ENCODE measurements around the gene TMEM266. TPM values are rescaled to one million over a fixed set of nuclear protein-coding genes. Genes with fewer than 3 reads are reported as not detected.
A peak's percentile ranks its signal among the peaks of the same experiment; 100 is the strongest.

The TMEM266 gene
- polyA plus RNA-seq, 3 donors: not detected

DNA sequence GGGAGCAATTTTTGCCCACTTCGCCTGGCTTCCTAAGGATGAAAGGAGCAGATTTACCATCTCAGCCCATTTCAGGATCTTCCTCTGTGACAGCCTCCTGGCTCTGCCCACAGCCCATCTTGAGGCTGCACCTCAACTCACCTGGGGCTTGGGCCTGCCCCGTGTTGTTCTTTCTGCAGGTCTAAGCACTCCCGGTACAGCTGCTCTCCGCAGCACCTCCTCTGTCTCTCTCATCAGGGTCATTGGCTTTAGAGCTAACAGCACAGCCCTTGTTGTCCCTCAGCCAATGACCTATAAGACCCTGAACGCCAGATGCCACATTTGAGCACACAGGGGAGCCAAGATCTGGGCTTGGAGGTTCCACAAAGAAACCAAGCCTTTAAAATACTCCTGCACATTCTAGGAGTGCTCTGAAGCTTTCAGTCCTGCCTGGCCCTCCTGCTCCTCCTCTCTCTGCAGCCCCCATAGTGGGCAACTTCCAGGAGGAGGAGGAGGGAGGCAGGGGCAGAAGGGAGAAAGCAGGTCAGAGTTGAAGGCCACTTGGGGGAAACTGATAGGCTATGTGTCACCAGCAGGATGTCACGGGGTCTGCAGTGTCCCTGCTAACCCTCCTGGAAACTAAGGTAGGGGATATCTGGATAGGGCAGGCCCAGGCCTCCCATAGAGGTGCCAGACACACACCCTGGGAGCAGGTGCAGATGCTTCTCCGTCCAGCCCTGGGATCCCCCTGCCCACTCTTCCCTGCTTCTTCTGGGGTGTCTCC is 135.9 kb downstream of the TMEM266 start:
- no peaks in the 10 kb centered on the region for H3K36me3 ChIP-seq (replicated peaks in 1 of 2; ENCODE audit: control insufficient read depth in 1 of 2, insufficient read depth in 2 of 2, low read length in 2 of 2)
- Mint-ChIP-seq H3K27me3 (ENCODE audit: low read depth in 3 of 3) (peaks cover 29 to 33% (median 33%) of the 10 kb centered on the region in 3 donors), H3K36me3 (peaks cover 0 to 3% of the 10 kb centered on the region in 2 donors), H3K27ac (no peak overlapping the region), H3K9me3 (no peaks in the 10 kb centered on the region), H3K4me1 (peaks cover 23% of the 10 kb centered on the region), H3K4me3 (no peak overlapping the region)
- H3K27me3 ChIP-seq (ENCODE audit: control insufficient read depth in 2 of 2, insufficient read depth in 2 of 2, low read length in 2 of 2): peaks cover 4 to 23% of the 10 kb centered on the region in 2 donors
- H3K4me2 ChIP-seq (replicated peaks; ENCODE audit: extremely low read depth, low read length, poor library complexity, severe bottlenecking): no peak overlapping the region
- H3K27ac ChIP-seq (ENCODE audit: low read depth in 1 of 2, low read length in 2 of 2): no peak overlapping the region
- no peak overlapping the region for H3K9ac ChIP-seq (ENCODE audit: insufficient read depth, low read length, poor library complexity, severe bottlenecking)
- no peak overlapping the region for H3K4me3 ChIP-seq (replicated peaks in 1 of 3; ENCODE audit: low read depth in 2 of 3, low read length in 3 of 3)
- H4K20me1 ChIP-seq (ENCODE audit: insufficient read depth, low read length): no peaks in the 10 kb centered on the region
- H3K4me1 ChIP-seq (ENCODE audit: control insufficient read depth in 1 of 2, insufficient read depth in 2 of 2, low read length in 2 of 2): peaks cover 11 to 14% of the 10 kb centered on the region in 2 donors
- WGBS (ENCODE audit: insufficient coverage): 91% methylated on average over 7 of the region's 7 CpGs
- intact Hi-C loops (cut with micrococcal nuclease): no loop called here
- H2AFZ ChIP-seq (ENCODE audit: insufficient read depth, low read depth, low read length, poor library complexity, severe bottlenecking): no peak overlapping the region
- no peaks in the 10 kb centered on the region for H3K79me2 ChIP-seq (ENCODE audit: insufficient read depth, low read length)
- TF ChIP-seq, protein P1, sequence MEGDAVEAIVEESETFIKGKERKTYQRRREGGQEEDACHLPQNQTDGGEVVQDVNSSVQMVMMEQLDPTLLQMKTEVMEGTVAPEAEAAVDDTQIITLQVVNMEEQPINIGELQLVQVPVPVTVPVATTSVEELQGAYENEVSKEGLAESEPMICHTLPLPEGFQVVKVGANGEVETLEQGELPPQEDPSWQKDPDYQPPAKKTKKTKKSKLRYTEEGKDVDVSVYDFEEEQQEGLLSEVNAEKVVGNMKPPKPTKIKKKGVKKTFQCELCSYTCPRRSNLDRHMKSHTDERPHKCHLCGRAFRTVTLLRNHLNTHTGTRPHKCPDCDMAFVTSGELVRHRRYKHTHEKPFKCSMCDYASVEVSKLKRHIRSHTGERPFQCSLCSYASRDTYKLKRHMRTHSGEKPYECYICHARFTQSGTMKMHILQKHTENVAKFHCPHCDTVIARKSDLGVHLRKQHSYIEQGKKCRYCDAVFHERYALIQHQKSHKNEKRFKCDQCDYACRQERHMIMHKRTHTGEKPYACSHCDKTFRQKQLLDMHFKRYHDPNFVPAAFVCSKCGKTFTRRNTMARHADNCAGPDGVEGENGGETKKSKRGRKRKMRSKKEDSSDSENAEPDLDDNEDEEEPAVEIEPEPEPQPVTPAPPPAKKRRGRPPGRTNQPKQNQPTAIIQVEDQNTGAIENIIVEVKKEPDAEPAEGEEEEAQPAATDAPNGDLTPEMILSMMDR (IDR thresholded peaks at IDR 0.05): no peak
- no peak for DNase-seq
- H3K9me3 ChIP-seq (replicated peaks in 1 of 2; ENCODE audit: control insufficient read depth in 1 of 2, insufficient read depth in 1 of 2, low read length in 2 of 2): no peaks in the 10 kb centered on the region

DNA sequence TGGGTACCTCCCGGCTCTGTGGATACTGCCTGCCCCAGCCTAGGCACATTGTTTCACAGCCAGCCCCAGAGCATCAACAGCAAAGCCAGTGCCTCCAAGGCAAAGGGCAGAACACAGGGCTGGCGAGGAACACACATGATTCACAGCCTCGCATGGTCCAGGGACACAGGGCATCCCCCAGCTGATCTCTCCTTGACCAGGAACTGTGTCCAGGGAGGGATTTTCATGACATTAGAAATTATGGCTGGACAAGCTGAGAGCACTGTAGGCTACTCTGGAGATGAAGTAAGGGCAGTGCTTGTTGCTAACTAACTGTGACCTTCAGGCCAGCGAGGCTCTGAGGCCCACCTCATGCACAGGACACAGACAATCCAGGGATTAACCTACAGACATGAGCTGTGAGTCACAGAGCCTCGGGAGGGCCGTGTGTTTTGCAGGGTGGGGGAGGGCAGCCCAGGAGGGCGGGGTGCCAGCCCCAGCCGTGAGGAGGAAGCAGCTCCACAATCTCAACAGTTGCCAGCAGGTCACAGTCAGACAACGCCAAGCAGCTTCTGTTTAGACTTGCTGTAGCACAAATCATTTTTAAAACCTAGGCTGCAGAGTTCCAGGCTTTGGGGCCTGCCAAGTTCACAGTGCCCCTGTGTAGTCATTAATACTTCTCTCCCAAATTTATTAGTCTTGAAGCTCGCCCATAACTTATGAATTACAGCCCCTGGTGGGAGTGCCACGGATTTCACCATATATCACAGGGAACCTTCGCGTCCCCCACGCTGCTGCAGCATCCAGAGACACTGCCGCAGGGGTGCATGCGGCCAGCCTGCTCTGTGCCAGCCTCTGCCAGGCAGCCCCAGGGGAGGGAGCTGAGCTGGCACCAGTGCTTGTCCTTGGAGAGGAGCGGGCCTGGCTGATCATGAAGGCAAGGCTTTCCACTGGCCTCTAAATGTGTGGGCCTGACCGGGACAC is 136.8 kb downstream of the TMEM266 start:
- no peaks in the 10 kb centered on the region for H4K20me1 ChIP-seq (ENCODE audit: insufficient read depth, low read length)
- no peaks in the 10 kb centered on the region for H3K36me3 ChIP-seq (replicated peaks in 1 of 2; ENCODE audit: control insufficient read depth in 1 of 2, insufficient read depth in 2 of 2, low read length in 2 of 2)
- no peak overlapping the region for H3K27ac ChIP-seq (ENCODE audit: low read depth in 1 of 2, low read length in 2 of 2)
- 63% methylated on average over 13 of the region's 18 CpGs for WGBS (ENCODE audit: insufficient coverage)
- TF ChIP-seq, protein P1 (IDR thresholded peaks at IDR 0.05): no peak
- no peak overlapping the region for H3K4me3 ChIP-seq (replicated peaks in 1 of 3; ENCODE audit: low read depth in 2 of 3, low read length in 3 of 3)
- H3K4me2 ChIP-seq (replicated peaks; ENCODE audit: extremely low read depth, low read length, poor library complexity, severe bottlenecking): no peak overlapping the region
- peaks cover under 1 to 14% of the 10 kb centered on the region in 2 donors for H3K27me3 ChIP-seq (ENCODE audit: control insufficient read depth in 2 of 2, insufficient read depth in 2 of 2, low read length in 2 of 2)
- H3K36me3 Mint-ChIP-seq: peaks cover 0 to 3% of the 10 kb centered on the region in 2 donors
- no peak overlapping the region for H3K27ac Mint-ChIP-seq
- intact Hi-C loops (cut with micrococcal nuclease): no loop called here
- H2AFZ ChIP-seq (ENCODE audit: insufficient read depth, low read depth, low read length, poor library complexity, severe bottlenecking): no peak overlapping the region
- peak overlapping the region; percentile 4 for H3K9ac ChIP-seq (ENCODE audit: insufficient read depth, low read length, poor library complexity, severe bottlenecking)
- peaks cover 14% of the 10 kb centered on the region for H3K4me1 Mint-ChIP-seq
- H3K79me2 ChIP-seq (ENCODE audit: insufficient read depth, low read length): no peaks in the 10 kb centered on the region
- H3K4me1 ChIP-seq (ENCODE audit: control insufficient read depth in 1 of 2, insufficient read depth in 2 of 2, low read length in 2 of 2): peaks cover 3 to 5% of the 10 kb centered on the region in 2 donors
- no peak overlapping the region for H3K4me3 Mint-ChIP-seq
- no peaks in the 10 kb centered on the region for H3K9me3 ChIP-seq (replicated peaks in 1 of 2; ENCODE audit: control insufficient read depth in 1 of 2, insufficient read depth in 1 of 2, low read length in 2 of 2)
- H3K27me3 Mint-ChIP-seq (ENCODE audit: low read depth in 3 of 3): peaks cover 21 to 26% (median 24%) of the 10 kb centered on the region in 3 donors
- DNase-seq: peak in 2 of 3 donors; percentile 4 to 15
- no peaks in the 10 kb centered on the region for H3K9me3 Mint-ChIP-seq

Measured in CD14-positive monocyte (primary cell).